NCI-H1436 treated with DMSO at 0.1 percent for 48 hours (cell line): Measurements from ENCODE around the gene MPL.
"Not testable (repeated sequence)": the region's sequence is repeated elsewhere in the genome, so short reads cannot be mapped to it uniquely, and the experiment has no call there.

Experiments
- DNase-seq: peaks from one replicate; lab custom pipeline; 2025; lab: John Stamatoyannopoulos, UW

MPL gene

GRCh38 chr1:43377831-43378230, 40.2 kb downstream of the MPL start:
- DNase-seq = no peak

- no peak for DNase-seq
These were observed 41.9 kb downstream of the MPL start for GRCh38 chr1:43379476-43379875.

- DNase-seq = no peak
These were observed 44.0 kb downstream of the MPL start for GRCh38 chr1:43381612-43382011.

GRCh38 chr1:43382027-43382779, 44.6 kb downstream of the MPL start:
- no peak for DNase-seq

- DNase-seq = no peak
These were observed 45.8 kb downstream of the MPL start for GRCh38 chr1:43383449-43383848.

GRCh38 chr1:43386676-43387075, 49.1 kb downstream of the MPL start:
- DNase-seq = no peak

- no peak for DNase-seq
These were observed 50.5 kb downstream of the MPL start for GRCh38 chr1:43387976-43388599.

GRCh38 chr1:43388613-43389012, 51.0 kb downstream of the MPL start:
- no peak for DNase-seq

GRCh38 chr1:43389326-43390313, 52.0 kb downstream of the MPL start, which contains the start of the genes MED8 and SZT2:
TSS of gene MED8 (minus strand) at chr1:43389800. CDS start at chr1:43389764, 36 bp downstream.
TSS of gene SZT2 (plus strand) at chr1:43389899. CDS start at chr1:43389969, 70 bp downstream.
- peak; percentile 85 for DNase-seq

- DNase-seq = no peak
These were observed 55.1 kb downstream of the MPL start for GRCh38 chr1:43392702-43393101.

- no peak for DNase-seq
These were observed 57.9 kb downstream of the MPL start for GRCh38 chr1:43395523-43395922.

- DNase-seq = no peak
These were observed 58.4 kb downstream of the MPL start for GRCh38 chr1:43396059-43396458.

- no peak for DNase-seq
These were observed 60.6 kb downstream of the MPL start for GRCh38 chr1:43398227-43398626.

GRCh38 chr1:43400441-43400840, 62.8 kb downstream of the MPL start:
- not testable (repeated sequence) for DNase-seq

GRCh38 chr1:43402089-43402865, 64.7 kb downstream of the MPL start:
- no peak for DNase-seq
